Fibroblast of upper back skin (primary cell): ENCODE measurements around the gene NIT2.
A peak's percentile ranks its signal among the peaks of the same experiment; 100 is the strongest.
"Not testable (repeated sequence)": the region's sequence is repeated elsewhere in the genome, so short reads cannot be mapped to it uniquely, and the experiment has no call there.

ENCODE experiments used
- DNase-seq: peaks from one replicate; pipeline ENCODE4 v3.0.0-alpha.2; 2013

Gene NIT2, protein sequence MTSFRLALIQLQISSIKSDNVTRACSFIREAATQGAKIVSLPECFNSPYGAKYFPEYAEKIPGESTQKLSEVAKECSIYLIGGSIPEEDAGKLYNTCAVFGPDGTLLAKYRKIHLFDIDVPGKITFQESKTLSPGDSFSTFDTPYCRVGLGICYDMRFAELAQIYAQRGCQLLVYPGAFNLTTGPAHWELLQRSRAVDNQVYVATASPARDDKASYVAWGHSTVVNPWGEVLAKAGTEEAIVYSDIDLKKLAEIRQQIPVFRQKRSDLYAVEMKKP

GRCh38 chr3:100334488-100335351, at the start of gene NIT2:
TSS of gene NIT2 (plus strand) at chr3:100334757. CDS start at chr3:100334792, 35 bp downstream.
- DNase-seq = peak; percentile 73

- DNase-seq = no peak
These were observed 46.2 kb upstream of the NIT2 start for GRCh38 chr3:100288288-100288894.

DNA sequence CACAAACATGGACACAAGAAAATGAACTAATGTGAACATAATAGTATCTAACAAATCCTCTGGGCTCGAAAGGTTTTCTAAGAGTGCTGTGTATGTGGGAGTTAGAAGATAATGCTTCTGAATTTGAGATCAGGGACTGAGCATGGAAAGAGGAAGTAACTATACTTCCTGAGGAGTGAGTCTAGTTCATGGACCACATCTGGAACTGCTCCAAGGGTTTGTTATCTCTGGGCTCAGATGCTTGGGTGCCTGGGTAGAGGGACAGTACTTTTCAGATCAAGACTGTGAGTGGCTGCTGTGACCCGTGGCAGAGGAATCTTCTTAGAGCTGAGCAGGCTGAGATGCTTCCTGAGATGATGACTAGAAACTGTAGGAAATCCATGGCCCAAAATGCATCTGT, 45.2 kb upstream of the NIT2 start:
- DNase-seq = peak; percentile 12

- no peak for DNase-seq
These were observed 39.5 kb upstream of the NIT2 start for GRCh38 chr3:100295089-100295488.

GRCh38 chr3:100297784-100298183, 36.8 kb upstream of the NIT2 start:
- peak; percentile 36 for DNase-seq

GRCh38 chr3:100299016-100299415, 35.5 kb upstream of the NIT2 start:
- no peak for DNase-seq

- no peak for DNase-seq
These were observed 27.9 kb upstream of the NIT2 start for GRCh38 chr3:100306695-100307094.

GRCh38 chr3:100310355-100310965, 24.1 kb upstream of the NIT2 start:
- DNase-seq = no peak

DNA sequence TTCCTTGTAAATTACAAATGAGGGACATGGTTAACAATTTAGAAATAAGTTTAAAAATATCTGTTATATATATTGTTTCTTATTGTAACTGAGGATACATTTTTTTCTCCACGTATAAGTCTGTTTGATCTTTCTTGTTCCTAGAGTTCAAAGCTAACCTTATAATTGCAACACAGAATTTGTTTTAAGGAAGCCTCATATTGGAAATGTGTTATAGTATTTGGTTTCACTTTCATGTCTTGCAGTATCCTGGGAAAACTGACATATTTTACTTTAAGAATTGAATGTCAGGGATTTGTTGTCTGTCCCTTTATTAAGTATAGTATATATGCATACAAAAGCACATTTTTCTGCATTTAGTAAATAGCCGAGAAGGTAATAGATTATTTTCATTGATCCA, 23.5 kb upstream of the NIT2 start:
- no peak for DNase-seq

DNA sequence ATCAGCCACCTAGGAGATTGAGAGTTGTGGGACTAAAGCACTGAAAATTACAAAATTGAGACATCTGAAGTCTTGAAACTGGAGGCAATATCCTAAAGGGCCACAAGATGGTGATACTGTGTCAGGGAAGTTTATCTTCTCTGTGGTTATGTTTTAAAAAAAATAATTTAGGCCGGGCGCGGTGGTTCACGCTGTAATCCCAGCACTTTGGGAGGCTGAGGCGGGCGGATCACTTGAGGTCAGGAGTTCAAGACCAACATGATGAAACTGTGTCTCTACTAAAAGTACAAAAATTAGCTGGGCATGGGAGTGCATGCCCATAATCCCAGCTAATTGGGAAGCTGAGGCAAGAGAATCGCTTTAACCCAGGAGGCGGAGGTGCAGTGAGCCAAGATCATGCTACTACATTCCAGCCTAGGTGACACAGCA, 17.9 kb upstream of the NIT2 start:
- peak; percentile 63 for DNase-seq

- no peak for DNase-seq
These were observed 16.6 kb upstream of the NIT2 start for GRCh38 chr3:100317912-100318311.

DNA sequence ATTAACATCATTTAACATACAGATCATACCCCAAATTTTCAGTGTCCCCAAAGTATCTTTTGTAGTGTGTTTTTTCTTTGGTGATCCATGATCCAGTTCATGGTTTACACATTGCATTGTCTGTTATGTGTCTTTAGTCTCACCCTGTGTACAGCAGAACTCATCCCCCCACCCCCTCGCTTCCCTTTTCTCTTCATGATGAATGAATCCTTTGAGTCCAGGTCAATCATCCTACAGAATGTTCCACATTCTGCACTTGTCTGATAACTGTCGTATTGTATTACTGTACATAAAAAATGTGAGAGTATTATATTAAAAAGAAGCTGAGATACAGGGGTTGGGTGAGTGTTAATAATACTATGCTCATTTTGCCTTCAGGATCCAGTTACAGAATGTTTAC, 14.6 kb upstream of the NIT2 start:
- no peak for DNase-seq

GRCh38 chr3:100324044-100324443, 10.5 kb upstream of the NIT2 start:
- no peak for DNase-seq

- no peak for DNase-seq
These were observed 8.7 kb upstream of the NIT2 start for GRCh38 chr3:100325827-100326226.

DNA sequence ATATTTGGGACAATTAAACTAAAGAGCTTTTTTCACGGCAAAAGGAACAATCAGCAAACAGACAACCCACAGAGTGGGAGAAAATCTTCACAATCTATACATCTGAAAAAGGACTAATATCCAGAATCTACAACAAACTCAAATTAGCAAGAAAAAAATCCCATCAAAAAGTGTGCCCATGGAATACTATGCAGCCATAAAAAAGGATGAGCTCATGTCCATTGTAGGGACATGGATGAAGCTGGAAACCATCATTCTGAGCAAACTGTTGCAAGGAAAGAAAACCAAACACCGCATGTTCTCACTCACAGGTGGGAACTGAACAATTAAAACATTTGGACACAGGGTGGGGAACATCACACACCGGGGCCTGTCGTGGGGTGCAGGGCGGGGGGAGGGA, 7.2 kb upstream of the NIT2 start:
- DNase-seq = not testable (repeated sequence)

DNA sequence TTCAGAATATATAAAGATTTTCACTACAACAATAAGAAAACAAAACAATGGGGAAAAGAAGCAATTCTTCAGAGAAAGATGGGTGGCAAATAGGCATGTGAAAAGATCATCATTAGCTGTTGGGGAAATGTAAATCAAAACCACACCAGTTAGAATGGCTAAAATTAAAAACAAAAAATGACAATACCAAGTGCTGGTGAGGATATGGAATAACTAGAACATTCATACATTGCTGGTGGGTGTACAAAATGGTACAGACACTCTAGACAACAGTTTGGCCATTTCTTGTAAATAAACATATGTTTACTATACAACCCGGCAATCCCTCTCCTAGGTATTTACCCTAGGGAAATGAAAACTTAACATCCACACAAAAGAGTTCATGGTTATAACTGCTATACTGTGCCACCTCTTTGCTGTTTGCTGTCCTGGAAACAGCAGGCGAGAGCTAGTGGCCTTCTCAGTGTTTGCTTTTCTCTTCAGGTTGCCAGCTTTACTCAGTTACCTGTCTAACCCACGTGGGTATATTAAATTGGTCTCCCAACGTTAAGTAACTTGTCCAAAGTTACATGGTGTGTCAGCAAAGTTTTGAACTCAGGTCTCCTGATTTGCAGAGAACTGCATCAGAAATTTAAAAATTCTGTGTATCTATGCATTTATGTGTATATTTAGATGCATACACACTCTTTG, 4.6 kb upstream of the NIT2 start:
- no peak for DNase-seq

DNA sequence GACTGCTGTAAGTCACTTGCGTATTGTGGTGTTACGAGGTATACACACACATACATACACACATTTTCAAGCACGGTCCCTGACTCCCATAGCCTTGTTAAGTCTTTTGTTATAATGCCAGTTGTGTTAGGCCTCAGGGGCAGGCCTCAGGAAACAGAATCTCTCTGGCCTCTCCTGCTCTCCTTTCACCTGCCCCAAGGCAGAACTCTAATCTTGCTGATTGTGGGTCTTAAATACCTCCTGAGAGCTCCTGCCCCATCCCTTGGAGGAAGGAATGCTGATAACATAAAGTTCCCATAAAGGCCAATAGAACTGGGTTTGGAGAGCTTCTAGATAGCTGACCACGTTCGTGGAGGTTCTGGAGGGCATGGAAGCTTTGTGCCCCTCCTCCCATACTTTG, 3.9 kb upstream of the NIT2 start:
- DNase-seq = no peak

DNA sequence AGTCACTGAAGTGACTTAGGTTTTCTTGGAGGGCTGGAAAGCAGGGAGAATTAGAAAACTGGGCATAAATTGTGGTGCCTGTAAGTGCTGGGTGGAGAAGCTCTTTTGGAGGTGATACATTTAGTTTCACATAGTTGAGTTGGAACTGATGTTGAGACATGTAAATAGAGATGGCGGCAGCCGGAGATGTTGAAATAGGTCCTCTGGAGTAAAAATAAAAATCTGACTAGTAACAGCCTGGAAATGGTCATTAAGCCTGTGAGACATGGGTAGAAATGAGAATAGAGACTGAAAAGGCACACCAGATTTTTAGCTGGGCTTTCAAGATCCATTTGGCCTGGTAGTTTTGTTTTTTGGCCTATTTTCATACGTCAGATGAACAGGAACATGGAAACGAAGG, 2.9 kb upstream of the NIT2 start:
- DNase-seq = no peak

GRCh38 chr3:100333051-100333450, 1.5 kb upstream of the NIT2 start:
- no peak for DNase-seq

GRCh38 chr3:100333970-100334487, 528 bp upstream of the NIT2 start:
- no peak for DNase-seq

GRCh38 chr3:100335434-100335833, 877 bp downstream of the NIT2 start:
- DNase-seq = peak; percentile 9

DNA sequence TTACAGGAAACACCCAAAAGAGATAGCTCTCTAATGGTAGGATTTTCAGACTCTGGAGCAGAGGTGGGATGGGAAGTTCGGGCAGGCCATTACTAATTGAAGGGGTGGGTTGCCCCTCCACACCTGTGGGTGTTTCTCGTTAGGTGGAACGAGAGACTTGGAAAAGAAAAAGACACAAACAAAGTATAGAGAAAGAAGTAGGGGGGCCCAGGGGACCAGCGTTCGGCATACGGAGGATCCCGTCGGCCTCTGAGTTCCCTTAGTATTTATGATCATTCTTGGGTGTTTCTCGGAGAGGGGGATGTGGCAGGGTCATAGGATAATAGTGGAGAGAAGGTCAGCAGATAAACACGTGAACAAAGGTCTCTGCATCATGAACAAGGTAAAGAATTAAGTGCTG, 1.7 kb downstream of the NIT2 start:
- not testable (repeated sequence) for DNase-seq

DNA sequence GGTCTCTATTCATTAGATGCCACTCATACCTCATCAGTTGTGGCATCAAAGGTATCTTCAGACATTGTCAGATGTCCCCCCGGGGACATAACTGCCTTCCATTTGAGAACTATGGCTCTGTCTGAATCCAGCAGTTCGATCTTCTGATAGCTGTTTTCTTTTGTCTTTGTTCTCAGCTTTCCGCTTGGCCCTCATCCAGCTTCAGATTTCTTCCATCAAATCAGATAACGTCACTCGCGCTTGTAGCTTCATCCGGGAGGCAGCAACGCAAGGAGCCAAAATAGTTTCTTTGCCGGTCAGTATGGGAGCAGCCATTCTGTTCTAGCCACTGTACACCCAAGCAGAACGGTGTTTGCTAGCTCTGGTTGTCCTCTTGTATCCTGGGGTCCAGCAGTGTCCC, 4.4 kb downstream of the NIT2 start:
- no peak for DNase-seq
